Measurements from ENCODE around the gene MYH10.

GRCh38 chr17:8445536-8445935, 185.0 kb downstream of the MYH10 start:
- TF ChIP-seq EZH2 (IDR thresholded peaks at IDR 0.05; ENCODE audit: borderline replicate concordance, low read length): no peak
- TF ChIP-seq CTCF (IDR thresholded peaks at IDR 0.05; ENCODE audit: low read length): no peak

All from OCI-LY1 (cell line).